K562 (cell line): ENCODE measurements around the gene CFHR5. TPM values are rescaled to one million over a fixed set of nuclear protein-coding genes. Genes with fewer than 3 reads are reported as not detected.

Source experiments
- ATAC-seq: fragments of 200-7000 bp; cut with Tn5 transposase; 3 replicates; pipeline ENCODE4 v1.9.1; 2020; ENCODE audit warnings: moderate library complexity
- BruUV-seq: library from RNA; stranded (reverse); fragments of 400-500 nt; replicated peaks from 2 replicates; lab custom pipeline; 2021; lab: Mats Ljungman, UMichigan
- CTCF ChIA-PET: fragments of 300-600 bp; formaldehyde crosslinking; extraction: SDS; loops from one replicate; lab custom pipeline; 2021; ENCODE audit warnings: low intra/inter-chr PET ratio; lab: Yijun Ruan, JAX
- POLR2A ChIA-PET: fragments of 300-600, 350-650 bp; sonication (Branson Sonifier 250); formaldehyde crosslinking; extraction: SDS; loops from one replicate; lab custom pipeline; 2021; ENCODE audit warnings: antibody characterized with exemption, inconsistent platforms; lab: Yijun Ruan, JAX
- DNase-seq, 4 experiments: peaks; one replicate each; pipeline versions ENCODE4 v3.0.0 to v3.0.0-alpha.2; 2011 to 2018; ENCODE audit warnings: low spot score in 3 of 4, mixed read lengths in 3 of 4; ENCODE audit errors: extremely low read depth in 1 of 4
- FAIRE-seq: peaks from 2 replicates; lab custom pipeline; 2011; peaks lifted over from hg19 to GRCh38; lab: Jason Lieb, UNC
- H2AFZ ChIP-seq: 2 replicates; pipeline ENCODE4 v1.6.0; 2011; ENCODE audit warnings: low read depth, low read length, control low read depth, inconsistent platforms
- H3K27ac ChIP-seq: fragments of 200-600 bp; 3 replicates; pipeline ENCODE4 v1.8.0; 2011; ENCODE audit warnings: low read depth, mild to moderate bottlenecking, control low read depth, inconsistent platforms, low read length, moderate library complexity, mixed read lengths; ENCODE audit errors: extremely low read depth
- H3K27me3 ChIP-seq, 2 experiments: fragments of 300-600 bp in 1 of 2; 2 replicates in 1 of 2; 3 replicates in 1 of 2; pipeline versions ENCODE4 v1.6.0 to v1.8.0; 2011; ENCODE audit warnings: inconsistent platforms in 2 of 2, low read length in 2 of 2, mild to moderate bottlenecking in 1 of 2, mixed read lengths in 1 of 2, moderate library complexity in 1 of 2; ENCODE audit not compliant: control insufficient read depth in 2 of 2, insufficient read depth in 2 of 2
- H3K36me3 ChIP-seq: fragments of 300-600 bp; 3 replicates; pipeline ENCODE4 v1.8.0; 2011; ENCODE audit warnings: mild to moderate bottlenecking, low read length, inconsistent platforms; ENCODE audit not compliant: control insufficient read depth, insufficient read depth
- H3K4me1 ChIP-seq, 2 experiments: fragments of 200-600 bp in 1 of 2; replicated peaks in 1 of 2; 2 replicates in 1 of 2; 3 replicates in 1 of 2; pipeline versions ENCODE4 v1.5.1 to v1.8.0; 2011; ENCODE audit warnings: inconsistent platforms in 2 of 2, low read length in 2 of 2, mild to moderate bottlenecking in 1 of 2, mixed read lengths in 1 of 2, moderate library complexity in 1 of 2; ENCODE audit not compliant: control insufficient read depth in 2 of 2, insufficient read depth in 2 of 2
- H3K4me2 ChIP-seq: 2 replicates; pipeline ENCODE4 v1.6.1; 2011; ENCODE audit warnings: low read length, control low read depth, inconsistent platforms, mixed read lengths; ENCODE audit not compliant: insufficient read depth
- H3K4me3 ChIP-seq: fragments of 200-600 bp; sonication (generic), shearing (Covaris generic); 2 replicates; pipeline ENCODE4 v1.5.1; 2016; ENCODE audit warnings: control low read depth, inconsistent platforms
- H3K79me2 ChIP-seq: fragments of 200-600 bp; 3 replicates; pipeline ENCODE4 v1.8.0; 2011; ENCODE audit warnings: low read length, inconsistent platforms; ENCODE audit not compliant: control insufficient read depth, insufficient read depth
- H3K9ac ChIP-seq, 2 experiments: 2 replicates each; pipeline versions ENCODE4 v1.6.0 to v1.6.1; 2011; ENCODE audit warnings: low read depth in 2 of 2, low read length in 2 of 2, control low read depth in 1 of 2, inconsistent platforms in 1 of 2, mild to moderate bottlenecking in 1 of 2, mixed read lengths in 1 of 2; ENCODE audit not compliant: insufficient read depth in 1 of 2
- H3K9me1 ChIP-seq: one replicate; pipeline ENCODE4 v1.6.0; 2011; ENCODE audit warnings: inconsistent platforms, mild to moderate bottlenecking, low read length, moderate library complexity; ENCODE audit not compliant: control insufficient read depth, insufficient read depth
- H3K9me3 ChIP-seq: replicated peaks from 2 replicates; pipeline ENCODE4 v1.5.1; 2011; ENCODE audit warnings: low read depth, low read length, inconsistent platforms; ENCODE audit not compliant: control insufficient read depth, insufficient read depth
- H4K20me1 ChIP-seq: replicated peaks from 2 replicates; pipeline ENCODE4 v1.6.1; 2011; ENCODE audit warnings: low read length, inconsistent platforms, mixed read lengths; ENCODE audit not compliant: control insufficient read depth, insufficient read depth
- ATF4 ChIP-seq: fragments of 450-650 bp; formaldehyde crosslinking; IDR thresholded peaks from 2 replicates; pipeline ENCODE4 v1.4.0; 2022; ENCODE audit warnings: mild to moderate bottlenecking, moderate library complexity
- HMGN3 ChIP-seq: IDR thresholded peaks from 2 replicates; pipeline ENCODE4 v1.6.1; 2011; ENCODE audit warnings: borderline replicate concordance, low read depth, mild to moderate bottlenecking, mixed read lengths, low read length; ENCODE audit not compliant: insufficient read length; ENCODE audit errors: extremely low read depth
- MGA ChIP-seq: fragments of 450-650 bp; IDR thresholded peaks from 2 replicates; pipeline ENCODE4 v1.6.1; 2016; ENCODE audit warnings: mild to moderate bottlenecking, moderate library complexity
- POLR2AphosphoS2 ChIP-seq: IDR thresholded peaks from 2 replicates; pipeline ENCODE4 v1.6.1; 2012; ENCODE audit warnings: low read length, improper control_type of control experiment
- TAF1 ChIP-seq: IDR thresholded peaks from 2 replicates; pipeline ENCODE4 v1.6.1; 2011; ENCODE audit warnings: mild to moderate bottlenecking, low read length, moderate library complexity; ENCODE audit not compliant: insufficient read depth, control insufficient read depth, severe bottlenecking; ENCODE audit errors: extremely low read depth
- VEZF1 ChIP-seq: fragments of 200-800 bp; sonication (Bioruptor generic); IDR thresholded peaks from 2 replicates; pipeline ENCODE4 v1.6.1; 2017; ENCODE audit warnings: missing genetic modification characterization, missing compliant biosample characterization
- ZNF239 ChIP-seq: fragments of 250-450 bp; sonication (Bioruptor Pico); IDR thresholded peaks from 2 replicates; pipeline ENCODE4 v1.4.0; 2020; ENCODE audit warnings: mild to moderate bottlenecking
- ZNF695 ChIP-seq: fragments of 450-650 bp; formaldehyde crosslinking; IDR thresholded peaks from 2 replicates; pipeline ENCODE4 v1.4.0; 2020; ENCODE audit warnings: mild to moderate bottlenecking, moderate library complexity
- WGBS: fragments of 100-300 bp; shearing (Covaris generic); methylation state at CpG from one replicate; pipeline ENCODE4 v1.1.6; 2016; ENCODE audit warnings: low coverage, mixed read lengths; ENCODE audit not compliant: insufficient coverage; ENCODE audit errors: missing lambda C conversion rate; 5-methylcytosine and 5-hydroxymethylcytosine counted together
- in situ Hi-C: fragments of 300-500 bp; cut with MboI; formaldehyde crosslinking; loops from 4 replicates; pipeline ENCODE4 v1.15.0; 2018; ENCODE audit warnings: inconsistent platforms, mixed read lengths
- intact Hi-C: fragments of 100-400 bp; cut with micrococcal nuclease; formaldehyde crosslinking; loops from 2 replicates; pipeline ENCODE4 v1.14.2; 2022
- polyA plus RNA-seq, 8 experiments: library from polyadenylated mRNA; depleted of rRNA in 4 of 8; stranded (reverse) in 5 of 8; unstranded in 3 of 8; fragments of >200 nt; fragmentation: Nextera tagmentation in 2 of 8; fragmentation: Illumina TruSeq in 1 of 8; extraction: Ambion mirVana in 2 of 8; extraction: Trizol in 1 of 8; gene quantifications; 2 replicates each; pipeline versions ENCODE4 v1.2.1 to v1.2.3, GENCODE V29; 2011 to 2014; ENCODE audit warnings: inconsistent platforms in 1 of 8, missing spikeins in 1 of 8
- total RNA-seq, 7 experiments: library from RNA; depleted of rRNA in 6 of 7; stranded (reverse); fragments of >200 nt in 6 of 7; fragmentation: Illumina TruSeq in 2 of 7; extraction: Trizol in 2 of 7; gene quantifications; 2 replicates each; pipeline versions ENCODE4 v1.2.1 to v1.2.3, GENCODE V29; 2011 to 2021; ENCODE audit warnings: low replicate concordance in 1 of 7

Gene CFHR5
- total and polyA plus RNA-seq, 9 of the 15 experiments (the other 6 are each of a cell fraction or from before 2014, with no cell fraction given): not detected

GRCh38 chr1:197021716-197022115 is 44.4 kb downstream of the CFHR5 start:
- no peaks in the 10 kb centered on the region for H3K36me3 ChIP-seq
- ChIA-PET CTCF (no interaction called here), POLR2A (no interaction called here)
- no peak overlapping the region for H3K27ac ChIP-seq
- BruUV-seq: no TSS peak
- H3K9me3 ChIP-seq: no peaks in the 10 kb centered on the region
- no peaks in the 10 kb centered on the region for H3K4me1 ChIP-seq
- H4K20me1 ChIP-seq: no peaks in the 10 kb centered on the region
- H3K4me2 ChIP-seq: no peak overlapping the region
- FAIRE-seq: no peak
- WGBS: 3% methylated on average over 4 of the region's 4 CpGs
- no peak overlapping the region for H2AFZ ChIP-seq
- no peaks in the 10 kb centered on the region for H3K79me2 ChIP-seq
- no peaks in the 10 kb centered on the region for H3K9me1 ChIP-seq
- H3K9ac ChIP-seq: no peak overlapping the region
- in situ Hi-C loops (no loop called here), intact Hi-C loops (no loop called here)
- no peaks in the 10 kb centered on the region for H3K27me3 ChIP-seq
- ATAC-seq: no peak
- DNase-seq: no peak
- H3K4me3 ChIP-seq: no peak overlapping the region
- TF ChIP-seq MGA (no peak), VEZF1 (CRISPR knock-in tag) (no peak), HMGN3 (no peak), ZNF695 (CRISPR knock-in tag) (no peak), ZNF239 (CRISPR knock-in tag) (no peak), POLR2AphosphoS2 (no peak), TAF1 (no peak), ATF4 (peak; percentile 14; the same call in 1 of the 2 replicates)
